ENCODE results near the gene PCSK4. TPM values are rescaled to one million over a fixed set of nuclear protein-coding genes. Genes with fewer than 3 reads are reported as not detected.

Gene PCSK4
- total and polyA plus RNA-seq, 2 donors (not counting 3 experiments of a cell fraction or from before 2014, with no cell fraction given) = 1.2 to 1.7 TPM

DNA sequence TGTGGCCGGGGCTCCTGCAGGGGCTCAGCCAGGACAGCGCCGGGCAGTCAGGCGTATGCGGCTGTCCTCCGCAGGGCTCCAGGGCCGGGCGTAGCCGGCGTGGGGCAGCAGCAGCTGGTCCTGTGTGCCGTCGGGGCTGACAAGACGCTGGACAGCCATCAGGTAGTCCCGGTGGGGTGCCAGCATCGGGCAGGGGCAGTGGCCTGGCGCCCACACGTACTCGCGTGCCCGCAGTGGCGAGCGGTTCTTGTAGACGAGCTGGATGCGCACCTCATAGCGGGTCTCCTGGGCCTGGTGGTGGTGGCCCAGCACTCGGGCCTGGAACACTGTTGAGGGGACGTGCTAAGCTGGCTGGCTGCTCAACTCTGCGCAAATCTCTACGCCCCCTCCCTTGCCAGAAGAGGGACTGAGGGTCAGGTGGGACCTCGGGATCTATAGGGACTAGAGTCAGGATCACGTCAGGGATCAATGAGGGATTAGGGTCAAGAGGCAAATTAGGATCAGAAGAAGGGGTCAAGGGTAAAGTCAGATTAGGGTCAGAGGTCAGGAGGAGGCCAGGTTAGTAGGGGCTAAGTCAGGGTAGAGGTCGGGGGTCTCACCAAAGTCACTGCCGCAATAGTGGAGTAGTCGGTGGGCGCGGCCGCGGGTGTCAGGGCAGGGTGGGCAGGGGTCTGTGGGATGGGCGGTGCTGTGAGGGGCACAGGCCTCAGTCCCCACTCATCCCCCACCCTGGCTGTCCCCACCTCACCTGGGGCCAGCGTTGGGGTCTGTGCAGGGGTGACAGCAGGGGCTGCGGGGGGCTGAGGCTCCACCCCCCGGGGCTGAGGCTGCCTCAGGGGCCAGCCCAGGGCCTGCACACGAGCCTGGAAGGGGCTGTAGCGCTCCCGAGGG, 16.1 kb upstream of the PCSK4 start:
- dilution Hi-C loops (cut with MboI; ENCODE audit: extremely low pct_ligation_motif_present, low sequenced_read_pairs) = no loop called here
- no TSS peak for BruUV-seq (replicated peaks)
- no peaks in the 10 kb centered on the region for H3K79me2 ChIP-seq (ENCODE audit: control insufficient read depth, insufficient read depth, low read length)
- TF ChIP-seq EZH2 (IDR thresholded peaks at IDR 0.05; ENCODE audit: borderline replicate concordance, low read depth, low read length, severe bottlenecking) = no peak
- no peak for TF ChIP-seq JUN (IDR thresholded peaks at IDR 0.05; ENCODE audit: borderline replicate concordance, insufficient read depth, insufficient read length, low read depth)
- TF ChIP-seq POLR2AphosphoS5 (IDR thresholded peaks at IDR 0.05; ENCODE audit: insufficient read depth, low read depth, low read length) = no peak
- TF ChIP-seq POLR2A (IDR thresholded peaks at IDR 0.05; ENCODE audit: low read depth, low read length) = no peak
- TF ChIP-seq, protein P1, sequence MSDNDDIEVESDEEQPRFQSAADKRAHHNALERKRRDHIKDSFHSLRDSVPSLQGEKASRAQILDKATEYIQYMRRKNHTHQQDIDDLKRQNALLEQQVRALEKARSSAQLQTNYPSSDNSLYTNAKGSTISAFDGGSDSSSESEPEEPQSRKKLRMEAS (IDR thresholded peaks at IDR 0.05; ENCODE audit: insufficient read depth, insufficient read length) = no peak
- no peak for TF ChIP-seq FOS (IDR thresholded peaks at IDR 0.05; ENCODE audit: borderline replicate concordance, insufficient read depth, low read length)
- TF ChIP-seq MYC (IDR thresholded peaks at IDR 0.05; ENCODE audit: low read depth, low read length) = no peak
- TF ChIP-seq, protein P2, sequence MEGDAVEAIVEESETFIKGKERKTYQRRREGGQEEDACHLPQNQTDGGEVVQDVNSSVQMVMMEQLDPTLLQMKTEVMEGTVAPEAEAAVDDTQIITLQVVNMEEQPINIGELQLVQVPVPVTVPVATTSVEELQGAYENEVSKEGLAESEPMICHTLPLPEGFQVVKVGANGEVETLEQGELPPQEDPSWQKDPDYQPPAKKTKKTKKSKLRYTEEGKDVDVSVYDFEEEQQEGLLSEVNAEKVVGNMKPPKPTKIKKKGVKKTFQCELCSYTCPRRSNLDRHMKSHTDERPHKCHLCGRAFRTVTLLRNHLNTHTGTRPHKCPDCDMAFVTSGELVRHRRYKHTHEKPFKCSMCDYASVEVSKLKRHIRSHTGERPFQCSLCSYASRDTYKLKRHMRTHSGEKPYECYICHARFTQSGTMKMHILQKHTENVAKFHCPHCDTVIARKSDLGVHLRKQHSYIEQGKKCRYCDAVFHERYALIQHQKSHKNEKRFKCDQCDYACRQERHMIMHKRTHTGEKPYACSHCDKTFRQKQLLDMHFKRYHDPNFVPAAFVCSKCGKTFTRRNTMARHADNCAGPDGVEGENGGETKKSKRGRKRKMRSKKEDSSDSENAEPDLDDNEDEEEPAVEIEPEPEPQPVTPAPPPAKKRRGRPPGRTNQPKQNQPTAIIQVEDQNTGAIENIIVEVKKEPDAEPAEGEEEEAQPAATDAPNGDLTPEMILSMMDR (IDR thresholded peaks at IDR 0.05; ENCODE audit: extremely low read depth in 1 of 2, insufficient read depth in 1 of 2, low read depth in 1 of 2, low read length in 2 of 2) = no peak
- TF ChIP-seq GATA2 (IDR thresholded peaks at IDR 0.05; ENCODE audit: insufficient read depth, insufficient read length, low read depth, low read length) = no peak
- H4K20me1 ChIP-seq (replicated peaks; ENCODE audit: control insufficient read depth, extremely low read depth, insufficient read depth, low read length) = no peaks in the 10 kb centered on the region
- no peaks in the 10 kb centered on the region for H3K9me1 ChIP-seq (replicated peaks; ENCODE audit: control insufficient read depth, extremely low read depth, insufficient read depth, low read length)
- DNase-seq (ENCODE audit: low read depth, low spot score) = no peak
- H3K9me3 ChIP-seq (replicated peaks; ENCODE audit: control insufficient read depth, insufficient read depth, low read length) = no peaks in the 10 kb centered on the region
- no peaks in the 10 kb centered on the region for H3K36me3 ChIP-seq (ENCODE audit: control insufficient read depth in 2 of 2, extremely low read depth in 1 of 2, insufficient read depth in 2 of 2, low read length in 2 of 2)
- H3K4me2 ChIP-seq (ENCODE audit: insufficient read depth, low read length) = no peak overlapping the region
- CTCF ChIA-PET = no interaction called here
- H3K4me1 ChIP-seq (ENCODE audit: control insufficient read depth, extremely low read depth, insufficient read depth, low read length) = no peaks in the 10 kb centered on the region
- no peak for FAIRE-seq
- intact Hi-C loops (cut with micrococcal nuclease) = no loop called here
- H3K27me3 ChIP-seq (ENCODE audit: control insufficient read depth in 2 of 2, insufficient read depth in 2 of 2, low read length in 2 of 2) = peaks cover 5 to 11% of the 10 kb centered on the region in 2 experiments
- no peak overlapping the region for H3K4me3 ChIP-seq (replicated peaks in 1 of 3; ENCODE audit: insufficient read depth in 1 of 3, low read depth in 1 of 3, low read length in 3 of 3)
- H2AFZ ChIP-seq (ENCODE audit: low read depth, low read length) = no peak overlapping the region
- no peak overlapping the region for H3K27ac ChIP-seq (ENCODE audit: insufficient read depth, low read depth, low read length)
- H3K9ac ChIP-seq (replicated peaks; ENCODE audit: extremely low read depth, insufficient read depth, low read length) = no peak overlapping the region
- POLR2A ChIA-PET = no interaction called here

All from endothelial cell of umbilical vein (primary cell).